22Rv1 (cell line): ENCODE results near the gene TMF1.

ENCODE experiments used
- ZFX ChIP-seq: fragments of 450-650 bp; IDR thresholded peaks from 2 replicates; pipeline ENCODE4 v1.6.1; 2017; ENCODE audit warnings: antibody characterized with exemption, borderline replicate concordance
- TF ChIP-seq, protein P1 (sequence below): fragments of 450-650 bp; IDR thresholded peaks from 2 replicates; pipeline ENCODE4 v1.5.1; 2017; ENCODE audit warnings: mild to moderate bottlenecking

DNA sequence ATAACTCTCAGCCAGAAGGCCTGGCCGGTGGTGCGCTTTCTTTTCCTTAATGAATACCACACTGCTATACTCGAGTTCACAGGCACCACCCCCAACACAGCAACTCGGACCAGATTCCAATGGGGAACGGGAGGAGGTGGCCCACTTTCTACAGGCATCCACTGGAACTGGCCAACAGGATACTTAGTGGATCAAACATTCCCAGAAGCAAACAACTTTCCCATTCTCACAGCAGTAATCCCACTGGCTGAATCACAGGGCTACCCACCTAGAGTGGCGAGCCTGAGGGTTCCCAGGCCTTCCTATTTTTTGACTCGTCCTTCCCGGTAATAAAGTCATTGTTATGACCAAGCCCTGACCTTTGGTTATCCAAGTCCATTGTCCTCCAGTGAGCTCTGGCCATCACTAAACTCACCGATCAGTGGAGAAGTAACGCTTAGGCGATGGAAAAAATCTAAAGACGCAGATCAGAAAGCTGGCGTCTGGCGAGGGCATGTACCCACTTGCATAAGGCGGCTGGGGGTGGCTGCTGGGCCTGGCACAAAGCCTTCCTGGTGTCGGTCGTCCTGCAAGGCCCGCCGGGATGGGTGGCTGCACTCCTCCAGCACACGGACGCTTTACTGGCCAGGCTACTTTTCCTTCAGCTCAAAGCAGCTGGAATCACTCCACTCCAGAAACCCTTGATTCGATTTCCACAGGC lies 39.9 kb downstream of the TMF1 start:
- TF ChIP-seq, protein P1, sequence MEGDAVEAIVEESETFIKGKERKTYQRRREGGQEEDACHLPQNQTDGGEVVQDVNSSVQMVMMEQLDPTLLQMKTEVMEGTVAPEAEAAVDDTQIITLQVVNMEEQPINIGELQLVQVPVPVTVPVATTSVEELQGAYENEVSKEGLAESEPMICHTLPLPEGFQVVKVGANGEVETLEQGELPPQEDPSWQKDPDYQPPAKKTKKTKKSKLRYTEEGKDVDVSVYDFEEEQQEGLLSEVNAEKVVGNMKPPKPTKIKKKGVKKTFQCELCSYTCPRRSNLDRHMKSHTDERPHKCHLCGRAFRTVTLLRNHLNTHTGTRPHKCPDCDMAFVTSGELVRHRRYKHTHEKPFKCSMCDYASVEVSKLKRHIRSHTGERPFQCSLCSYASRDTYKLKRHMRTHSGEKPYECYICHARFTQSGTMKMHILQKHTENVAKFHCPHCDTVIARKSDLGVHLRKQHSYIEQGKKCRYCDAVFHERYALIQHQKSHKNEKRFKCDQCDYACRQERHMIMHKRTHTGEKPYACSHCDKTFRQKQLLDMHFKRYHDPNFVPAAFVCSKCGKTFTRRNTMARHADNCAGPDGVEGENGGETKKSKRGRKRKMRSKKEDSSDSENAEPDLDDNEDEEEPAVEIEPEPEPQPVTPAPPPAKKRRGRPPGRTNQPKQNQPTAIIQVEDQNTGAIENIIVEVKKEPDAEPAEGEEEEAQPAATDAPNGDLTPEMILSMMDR = no peak
- TF ChIP-seq ZFX = no peak
